GM12878 (cell line): ENCODE results near the gene THUMPD3. TPM values are rescaled to one million over a fixed set of nuclear protein-coding genes. Genes with fewer than 3 reads are reported as not detected.

Experiments
- CHD2 ChIP-seq: IDR thresholded peaks from 2 replicates; pipeline ENCODE4 v1.6.1; 2011; ENCODE audit warnings: low read depth, low read length, improper control_type of control experiment, borderline replicate concordance
- EGR1 ChIP-seq, 2 experiments: IDR thresholded peaks; 1 replicate in 1 of 2; 2 replicates in 1 of 2; pipeline ENCODE4 v1.6.1; 2011 to 2012; ENCODE audit warnings: low read depth in 2 of 2, low read length in 2 of 2, borderline replicate concordance in 1 of 2, mild to moderate bottlenecking in 1 of 2, moderate library complexity in 1 of 2
- EP300 ChIP-seq, 2 experiments: fragments of 150-350 bp in 1 of 2; IDR thresholded peaks; 2 replicates each; pipeline ENCODE4 v1.6.1; 2011 to 2012; ENCODE audit warnings: low read depth in 2 of 2, low read length in 2 of 2, borderline replicate concordance in 1 of 2, improper control_type of control experiment in 1 of 2, inconsistent platforms in 1 of 2; ENCODE audit not compliant: control insufficient read depth in 1 of 2
- FOS ChIP-seq: IDR thresholded peaks from 3 replicates; pipeline ENCODE4 v1.6.1; 2011; ENCODE audit warnings: borderline replicate concordance; ENCODE audit not compliant: insufficient read length; ENCODE audit errors: extremely low read depth
- FOXK2 ChIP-seq: fragments of 450-650 bp; IDR thresholded peaks from 2 replicates; pipeline ENCODE4 v1.6.1; 2017; ENCODE audit warnings: mild to moderate bottlenecking, moderate library complexity
- IKZF2 ChIP-seq, 2 experiments: fragments of 450-650 bp; IDR thresholded peaks; 2 replicates each; pipeline ENCODE4 v1.6.1; 2017; ENCODE audit warnings: mild to moderate bottlenecking in 2 of 2, moderate library complexity in 2 of 2
- IRF4 ChIP-seq: IDR thresholded peaks from 2 replicates; pipeline ENCODE4 v1.6.1; 2011; ENCODE audit warnings: low read depth, low read length
- LARP7 ChIP-seq: fragments of 450-650 bp; IDR thresholded peaks from 2 replicates; pipeline ENCODE4 v1.6.1; 2017; ENCODE audit warnings: mild to moderate bottlenecking
- PAX8 ChIP-seq: fragments of 450-650 bp; IDR thresholded peaks from 2 replicates; pipeline ENCODE4 v1.6.1; 2017; ENCODE audit warnings: mild to moderate bottlenecking, moderate library complexity
- POLR2A ChIP-seq: IDR thresholded peaks from 2 replicates; pipeline ENCODE4 v1.6.1; 2011; ENCODE audit warnings: low read depth, mild to moderate bottlenecking, low read length
- RCOR1 ChIP-seq: conservative IDR thresholded peaks from 2 replicates; pipeline ENCODE4 v1.6.1; 2012; ENCODE audit warnings: low read depth, low read length, improper control_type of control experiment
- SIX5 ChIP-seq: IDR thresholded peaks from 2 replicates; pipeline ENCODE4 v1.6.1; 2011; ENCODE audit warnings: mild to moderate bottlenecking, low read depth, low read length, moderate library complexity; ENCODE audit not compliant: severe bottlenecking
- SREBF1 ChIP-seq: IDR thresholded peaks from 2 replicates; pipeline ENCODE4 v1.6.1; 2012; ENCODE audit warnings: mild to moderate bottlenecking, low read length
- ZBED1 ChIP-seq: IDR thresholded peaks from 2 replicates; pipeline ENCODE4 v1.6.1; 2016; ENCODE audit warnings: borderline replicate concordance
- ZNF24 ChIP-seq: fragments of 450-650 bp; IDR thresholded peaks from 2 replicates; pipeline ENCODE4 v1.6.1; 2017; ENCODE audit warnings: antibody characterized with exemption, mild to moderate bottlenecking
- ZNF274 ChIP-seq: IDR thresholded peaks from one replicate; pipeline ENCODE4 v1.8.0; 2011; ENCODE audit not compliant: insufficient read length, insufficient read depth
- ZNF384 ChIP-seq: IDR thresholded peaks from 2 replicates; pipeline ENCODE4 v1.6.1; 2012; ENCODE audit warnings: low read depth, mild to moderate bottlenecking, low read length, improper control_type of control experiment, borderline replicate concordance
- polyA plus RNA-seq, 11 experiments: library from polyadenylated mRNA; depleted of rRNA in 4 of 11; unstranded in 6 of 11; stranded (reverse) in 5 of 11; fragments of >200 nt; fragmentation: Nextera tagmentation in 4 of 11; fragmentation: Illumina TruSeq in 1 of 11; extraction: Ambion mirVana in 4 of 11; extraction: Trizol in 1 of 11; gene quantifications; 1 replicate in 1 of 11; 2 replicates in 10 of 11; pipeline versions ENCODE4 v1.2.1 to v1.2.3, GENCODE V29; 2011 to 2016; ENCODE audit warnings: inconsistent platforms in 2 of 11, missing spikeins in 2 of 11, low read depth in 1 of 11
- total RNA-seq, 4 experiments: library from RNA; depleted of rRNA in 3 of 4; stranded (reverse); fragments of >200 nt in 3 of 4; fragmentation: Illumina TruSeq in 1 of 4; extraction: Trizol in 1 of 4; gene quantifications; 2 replicates each; pipeline versions ENCODE4 v1.2.1 to v1.2.3, GENCODE V29; 2013 to 2021
- TF ChIP-seq, protein P1 (sequence below): fragments of 450-650 bp; formaldehyde crosslinking; IDR thresholded peaks from 2 replicates; pipeline ENCODE4 v1.4.0; 2020; ENCODE audit warnings: mild to moderate bottlenecking, moderate library complexity
- TF ChIP-seq, protein P2 (sequence below): fragments of 450-650 bp; IDR thresholded peaks from 2 replicates; pipeline ENCODE4 v1.6.1; 2017; ENCODE audit warnings: mild to moderate bottlenecking, moderate library complexity
- TF ChIP-seq, protein P3 (sequence below): fragments of 450-650 bp; IDR thresholded peaks from 2 replicates; pipeline ENCODE4 v1.6.1; 2017; ENCODE audit warnings: mild to moderate bottlenecking, low read depth, inconsistent platforms; ENCODE audit not compliant: poor library complexity, severe bottlenecking
- TF ChIP-seq, protein P4 (sequence below): IDR thresholded peaks from 2 replicates; pipeline ENCODE4 v1.6.1; 2012; ENCODE audit warnings: low read length, inconsistent platforms

The THUMPD3 gene
- total and polyA plus RNA-seq, 10 of the 15 experiments (the other 5 are each of a cell fraction or from before 2014, with no cell fraction given), result 28.7 to 47.4 (median 41.8) TPM

DNA sequence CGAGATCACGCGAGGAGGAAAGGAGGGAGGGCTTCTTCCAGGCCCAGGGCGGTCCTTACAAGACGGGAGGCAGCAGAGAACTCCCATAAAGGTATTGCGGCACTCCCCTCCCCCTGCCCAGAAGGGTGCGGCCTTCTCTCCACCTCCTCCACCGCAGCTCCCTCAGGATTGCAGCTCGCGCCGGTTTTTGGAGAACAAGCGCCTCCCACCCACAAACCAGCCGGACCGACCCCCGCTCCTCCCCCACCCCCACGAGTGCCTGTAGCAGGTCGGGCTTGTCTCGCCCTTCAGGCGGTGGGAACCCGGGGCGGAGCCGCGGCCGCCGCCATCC is 33.4 kb downstream of the THUMPD3 start (continued):
- no peak for TF ChIP-seq FOXK2
- TF ChIP-seq, protein P1, sequence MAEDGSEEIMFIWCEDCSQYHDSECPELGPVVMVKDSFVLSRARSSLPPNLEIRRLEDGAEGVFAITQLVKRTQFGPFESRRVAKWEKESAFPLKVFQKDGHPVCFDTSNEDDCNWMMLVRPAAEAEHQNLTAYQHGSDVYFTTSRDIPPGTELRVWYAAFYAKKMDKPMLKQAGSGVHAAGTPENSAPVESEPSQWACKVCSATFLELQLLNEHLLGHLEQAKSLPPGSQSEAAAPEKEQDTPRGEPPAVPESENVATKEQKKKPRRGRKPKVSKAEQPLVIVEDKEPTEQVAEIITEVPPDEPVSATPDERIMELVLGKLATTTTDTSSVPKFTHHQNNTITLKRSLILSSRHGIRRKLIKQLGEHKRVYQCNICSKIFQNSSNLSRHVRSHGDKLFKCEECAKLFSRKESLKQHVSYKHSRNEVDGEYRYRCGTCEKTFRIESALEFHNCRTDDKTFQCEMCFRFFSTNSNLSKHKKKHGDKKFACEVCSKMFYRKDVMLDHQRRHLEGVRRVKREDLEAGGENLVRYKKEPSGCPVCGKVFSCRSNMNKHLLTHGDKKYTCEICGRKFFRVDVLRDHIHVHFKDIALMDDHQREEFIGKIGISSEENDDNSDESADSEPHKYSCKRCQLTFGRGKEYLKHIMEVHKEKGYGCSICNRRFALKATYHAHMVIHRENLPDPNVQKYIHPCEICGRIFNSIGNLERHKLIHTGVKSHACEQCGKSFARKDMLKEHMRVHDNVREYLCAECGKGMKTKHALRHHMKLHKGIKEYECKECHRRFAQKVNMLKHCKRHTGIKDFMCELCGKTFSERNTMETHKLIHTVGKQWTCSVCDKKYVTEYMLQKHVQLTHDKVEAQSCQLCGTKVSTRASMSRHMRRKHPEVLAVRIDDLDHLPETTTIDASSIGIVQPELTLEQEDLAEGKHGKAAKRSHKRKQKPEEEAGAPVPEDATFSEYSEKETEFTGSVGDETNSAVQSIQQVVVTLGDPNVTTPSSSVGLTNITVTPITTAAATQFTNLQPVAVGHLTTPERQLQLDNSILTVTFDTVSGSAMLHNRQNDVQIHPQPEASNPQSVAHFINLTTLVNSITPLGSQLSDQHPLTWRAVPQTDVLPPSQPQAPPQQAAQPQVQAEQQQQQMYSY (CRISPR knock-in tag), result no peak
- TF ChIP-seq ZBED1, result no peak
- no peak for TF ChIP-seq IRF4
- TF ChIP-seq EGR1 (IDR thresholded peaks at IDR 0.05; ENCODE audit: borderline replicate concordance in 1 of 2, low read depth in 2 of 2, low read length in 2 of 2), result no peak
- peak; percentile 79 to 81 for TF ChIP-seq IKZF2 (IDR thresholded peaks at IDR 0.05)
- TF ChIP-seq, protein P2, sequence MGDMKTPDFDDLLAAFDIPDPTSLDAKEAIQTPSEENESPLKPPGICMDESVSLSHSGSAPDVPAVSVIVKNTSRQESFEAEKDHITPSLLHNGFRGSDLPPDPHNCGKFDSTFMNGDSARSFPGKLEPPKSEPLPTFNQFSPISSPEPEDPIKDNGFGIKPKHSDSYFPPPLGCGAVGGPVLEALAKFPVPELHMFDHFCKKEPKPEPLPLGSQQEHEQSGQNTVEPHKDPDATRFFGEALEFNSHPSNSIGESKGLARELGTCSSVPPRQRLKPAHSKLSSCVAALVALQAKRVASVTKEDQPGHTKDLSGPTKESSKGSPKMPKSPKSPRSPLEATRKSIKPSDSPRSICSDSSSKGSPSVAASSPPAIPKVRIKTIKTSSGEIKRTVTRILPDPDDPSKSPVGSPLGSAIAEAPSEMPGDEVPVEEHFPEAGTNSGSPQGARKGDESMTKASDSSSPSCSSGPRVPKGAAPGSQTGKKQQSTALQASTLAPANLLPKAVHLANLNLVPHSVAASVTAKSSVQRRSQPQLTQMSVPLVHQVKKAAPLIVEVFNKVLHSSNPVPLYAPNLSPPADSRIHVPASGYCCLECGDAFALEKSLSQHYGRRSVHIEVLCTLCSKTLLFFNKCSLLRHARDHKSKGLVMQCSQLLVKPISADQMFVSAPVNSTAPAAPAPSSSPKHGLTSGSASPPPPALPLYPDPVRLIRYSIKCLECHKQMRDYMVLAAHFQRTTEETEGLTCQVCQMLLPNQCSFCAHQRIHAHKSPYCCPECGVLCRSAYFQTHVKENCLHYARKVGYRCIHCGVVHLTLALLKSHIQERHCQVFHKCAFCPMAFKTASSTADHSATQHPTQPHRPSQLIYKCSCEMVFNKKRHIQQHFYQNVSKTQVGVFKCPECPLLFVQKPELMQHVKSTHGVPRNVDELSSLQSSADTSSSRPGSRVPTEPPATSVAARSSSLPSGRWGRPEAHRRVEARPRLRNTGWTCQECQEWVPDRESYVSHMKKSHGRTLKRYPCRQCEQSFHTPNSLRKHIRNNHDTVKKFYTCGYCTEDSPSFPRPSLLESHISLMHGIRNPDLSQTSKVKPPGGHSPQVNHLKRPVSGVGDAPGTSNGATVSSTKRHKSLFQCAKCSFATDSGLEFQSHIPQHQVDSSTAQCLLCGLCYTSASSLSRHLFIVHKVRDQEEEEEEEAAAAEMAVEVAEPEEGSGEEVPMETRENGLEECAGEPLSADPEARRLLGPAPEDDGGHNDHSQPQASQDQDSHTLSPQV, result 0 out of 2 replicates have a peak, but pooled peaks have one; percentile 50
- TF ChIP-seq ZNF274, result no peak
- 0 out of 4 replicates have a peak, but pooled peaks of 1 of the 2 experiments have one; percentile 18 for TF ChIP-seq EP300 (IDR thresholded peaks at IDR 0.05; ENCODE audit: borderline replicate concordance in 1 of 2, control insufficient read depth in 1 of 2, low read depth in 2 of 2, low read length in 2 of 2)
- no peak for TF ChIP-seq SREBF1
- TF ChIP-seq ZNF24, result no peak
- TF ChIP-seq FOS, result no peak
- TF ChIP-seq LARP7, result 0 out of 2 replicates have a peak, but pooled peaks have one; percentile 30
- TF ChIP-seq, protein P3, sequence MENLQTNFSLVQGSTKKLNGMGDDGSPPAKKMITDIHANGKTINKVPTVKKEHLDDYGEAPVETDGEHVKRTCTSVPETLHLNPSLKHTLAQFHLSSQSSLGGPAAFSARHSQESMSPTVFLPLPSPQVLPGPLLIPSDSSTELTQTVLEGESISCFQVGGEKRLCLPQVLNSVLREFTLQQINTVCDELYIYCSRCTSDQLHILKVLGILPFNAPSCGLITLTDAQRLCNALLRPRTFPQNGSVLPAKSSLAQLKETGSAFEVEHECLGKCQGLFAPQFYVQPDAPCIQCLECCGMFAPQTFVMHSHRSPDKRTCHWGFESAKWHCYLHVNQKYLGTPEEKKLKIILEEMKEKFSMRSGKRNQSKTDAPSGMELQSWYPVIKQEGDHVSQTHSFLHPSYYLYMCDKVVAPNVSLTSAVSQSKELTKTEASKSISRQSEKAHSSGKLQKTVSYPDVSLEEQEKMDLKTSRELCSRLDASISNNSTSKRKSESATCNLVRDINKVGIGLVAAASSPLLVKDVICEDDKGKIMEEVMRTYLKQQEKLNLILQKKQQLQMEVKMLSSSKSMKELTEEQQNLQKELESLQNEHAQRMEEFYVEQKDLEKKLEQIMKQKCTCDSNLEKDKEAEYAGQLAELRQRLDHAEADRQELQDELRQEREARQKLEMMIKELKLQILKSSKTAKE, result no peak
- no peak for TF ChIP-seq SIX5
- no peak for TF ChIP-seq ZNF384
- TF ChIP-seq RCOR1, result no peak
- no peak for TF ChIP-seq PAX8
- TF ChIP-seq CHD2, result 0 out of 2 replicates have a peak, but pooled peaks have one; percentile 51
- TF ChIP-seq, protein P4, sequence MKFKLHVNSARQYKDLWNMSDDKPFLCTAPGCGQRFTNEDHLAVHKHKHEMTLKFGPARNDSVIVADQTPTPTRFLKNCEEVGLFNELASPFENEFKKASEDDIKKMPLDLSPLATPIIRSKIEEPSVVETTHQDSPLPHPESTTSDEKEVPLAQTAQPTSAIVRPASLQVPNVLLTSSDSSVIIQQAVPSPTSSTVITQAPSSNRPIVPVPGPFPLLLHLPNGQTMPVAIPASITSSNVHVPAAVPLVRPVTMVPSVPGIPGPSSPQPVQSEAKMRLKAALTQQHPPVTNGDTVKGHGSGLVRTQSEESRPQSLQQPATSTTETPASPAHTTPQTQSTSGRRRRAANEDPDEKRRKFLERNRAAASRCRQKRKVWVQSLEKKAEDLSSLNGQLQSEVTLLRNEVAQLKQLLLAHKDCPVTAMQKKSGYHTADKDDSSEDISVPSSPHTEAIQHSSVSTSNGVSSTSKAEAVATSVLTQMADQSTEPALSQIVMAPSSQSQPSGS, result no peak
- no peak for TF ChIP-seq POLR2A
